ENCODE results near the gene SERPINA10. TPM values are rescaled to one million over a fixed set of nuclear protein-coding genes. Genes with fewer than 3 reads are reported as not detected.

The SERPINA10 gene
- total RNA-seq, 1 donor from 2014 or later, result not detected

DNA sequence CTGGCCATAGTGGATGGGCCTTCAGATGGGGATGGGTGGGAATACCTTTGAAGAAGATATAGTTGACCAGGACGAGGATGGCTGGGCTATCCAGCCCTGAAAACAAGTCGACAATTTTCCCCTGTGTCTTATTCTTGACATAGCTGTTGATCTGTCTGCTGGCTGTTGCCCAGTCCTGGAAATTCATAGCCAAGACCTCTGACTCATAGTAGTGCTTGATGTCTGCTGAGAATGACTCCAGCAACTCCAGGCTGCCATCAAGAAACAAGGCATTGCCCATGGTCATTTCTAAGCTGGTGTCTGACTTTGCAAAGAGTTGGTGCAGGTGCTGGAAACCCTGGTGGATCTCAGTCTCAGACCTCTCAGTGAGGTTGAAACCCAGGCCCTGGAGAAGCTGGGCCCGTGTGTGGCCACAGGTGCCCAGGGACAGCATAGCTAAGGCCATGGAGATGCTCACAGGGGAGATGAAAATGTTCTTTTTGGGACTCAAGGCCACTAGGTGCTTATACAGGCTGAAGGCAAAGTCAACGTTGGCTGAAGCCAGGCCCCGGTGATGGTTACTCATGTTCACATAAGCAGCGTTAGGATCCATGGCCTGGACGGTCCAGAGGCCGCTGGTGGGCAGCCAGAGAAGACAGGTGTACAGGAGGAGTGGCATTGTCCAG is 21.1 kb upstream of the SERPINA10 start:
- peaks cover 23% of the 10 kb centered on the region for H3K27me3 ChIP-seq (ENCODE audit: low read depth)
- H3K4me1 ChIP-seq, result no peaks in the 10 kb centered on the region
- TF ChIP-seq, protein P1, sequence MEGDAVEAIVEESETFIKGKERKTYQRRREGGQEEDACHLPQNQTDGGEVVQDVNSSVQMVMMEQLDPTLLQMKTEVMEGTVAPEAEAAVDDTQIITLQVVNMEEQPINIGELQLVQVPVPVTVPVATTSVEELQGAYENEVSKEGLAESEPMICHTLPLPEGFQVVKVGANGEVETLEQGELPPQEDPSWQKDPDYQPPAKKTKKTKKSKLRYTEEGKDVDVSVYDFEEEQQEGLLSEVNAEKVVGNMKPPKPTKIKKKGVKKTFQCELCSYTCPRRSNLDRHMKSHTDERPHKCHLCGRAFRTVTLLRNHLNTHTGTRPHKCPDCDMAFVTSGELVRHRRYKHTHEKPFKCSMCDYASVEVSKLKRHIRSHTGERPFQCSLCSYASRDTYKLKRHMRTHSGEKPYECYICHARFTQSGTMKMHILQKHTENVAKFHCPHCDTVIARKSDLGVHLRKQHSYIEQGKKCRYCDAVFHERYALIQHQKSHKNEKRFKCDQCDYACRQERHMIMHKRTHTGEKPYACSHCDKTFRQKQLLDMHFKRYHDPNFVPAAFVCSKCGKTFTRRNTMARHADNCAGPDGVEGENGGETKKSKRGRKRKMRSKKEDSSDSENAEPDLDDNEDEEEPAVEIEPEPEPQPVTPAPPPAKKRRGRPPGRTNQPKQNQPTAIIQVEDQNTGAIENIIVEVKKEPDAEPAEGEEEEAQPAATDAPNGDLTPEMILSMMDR (IDR thresholded peaks at IDR 0.05; ENCODE audit: borderline replicate concordance), result no peak
- H3K27ac ChIP-seq (replicated peaks), result no peak overlapping the region
- no peaks in the 10 kb centered on the region for H3K36me3 ChIP-seq
- no peak overlapping the region for H3K4me3 ChIP-seq
- no peak for DNase-seq
- peaks cover 16% of the 10 kb centered on the region for H3K9me3 ChIP-seq (replicated peaks)
- intact Hi-C loops (cut with micrococcal nuclease), result no loop called here

DNA sequence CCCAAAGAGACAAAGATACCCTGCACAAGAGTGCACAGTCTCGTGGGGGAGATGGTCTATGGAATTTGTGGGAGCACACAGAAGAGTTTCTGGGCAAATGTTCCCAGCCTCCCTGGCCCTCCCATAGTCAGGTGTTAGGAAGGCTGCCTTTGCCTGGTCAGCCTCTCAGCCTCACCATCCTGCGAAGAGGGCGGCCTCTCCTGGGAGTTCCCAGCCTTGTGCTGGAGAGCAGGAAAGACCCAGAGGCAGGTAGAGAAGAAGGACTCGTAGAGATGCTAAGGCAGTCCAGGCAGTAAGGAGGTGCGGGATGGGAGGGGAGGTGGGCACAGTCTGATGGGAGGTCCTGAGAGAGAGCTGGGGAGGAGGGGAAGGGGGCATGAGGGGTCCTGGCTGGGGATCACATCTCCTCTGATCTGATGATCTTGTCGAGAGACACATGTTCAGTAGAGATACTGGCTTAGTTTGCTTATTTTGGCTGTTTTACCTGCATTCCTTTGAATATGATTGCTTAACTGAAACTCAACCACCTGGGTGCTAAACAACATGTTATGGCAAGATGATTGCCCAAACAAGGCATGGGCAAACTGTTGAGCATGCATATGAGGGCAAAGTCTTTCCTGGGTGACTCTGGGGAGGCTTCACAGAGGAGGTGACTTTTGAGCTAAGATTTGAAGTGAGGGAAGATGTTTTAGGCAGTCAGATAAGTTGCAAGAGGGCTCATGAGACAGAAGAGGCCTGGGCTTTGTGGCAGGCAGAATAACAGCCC is 19.6 kb upstream of the SERPINA10 start:
- Histone ChIP-seq H3K36me3 (no peaks in the 10 kb centered on the region), H3K4me3 (no peak overlapping the region), H3K4me1 (no peaks in the 10 kb centered on the region), H3K9me3 (replicated peaks) (peaks cover 21% of the 10 kb centered on the region), H3K27ac (replicated peaks) (no peak overlapping the region), H3K27me3 (ENCODE audit: low read depth) (peaks cover 37% of the 10 kb centered on the region)
- TF ChIP-seq, protein P1 (IDR thresholded peaks at IDR 0.05; ENCODE audit: borderline replicate concordance), result no peak
- intact Hi-C loops (cut with micrococcal nuclease), result no loop called here
- no peak for DNase-seq

DNA sequence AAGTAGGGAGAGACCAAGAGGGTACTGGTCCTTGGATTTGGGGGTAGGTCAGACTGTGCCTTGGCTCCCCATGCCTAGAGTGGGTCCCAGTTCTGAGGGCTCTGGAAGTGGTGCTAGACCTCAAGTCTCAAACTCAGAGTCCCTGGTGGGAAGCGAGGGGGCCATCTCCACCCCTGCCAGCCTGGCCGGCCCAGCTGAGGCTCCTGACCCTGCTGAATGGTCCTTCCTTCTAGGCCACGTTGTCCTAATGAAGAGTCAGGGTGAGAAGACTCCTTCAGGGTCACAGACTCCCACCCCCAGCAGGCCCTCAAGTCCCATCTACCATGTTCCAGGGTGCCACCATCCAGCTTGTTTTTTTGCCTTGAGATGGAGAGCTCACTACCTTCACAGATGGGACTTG is 17.2 kb upstream of the SERPINA10 start:
- Histone ChIP-seq H3K4me1 (no peaks in the 10 kb centered on the region), H3K27me3 (ENCODE audit: low read depth) (peaks cover 43% of the 10 kb centered on the region), H3K4me3 (no peak overlapping the region), H3K9me3 (replicated peaks) (peaks cover 23% of the 10 kb centered on the region), H3K27ac (replicated peaks) (no peak overlapping the region), H3K36me3 (no peaks in the 10 kb centered on the region)
- DNase-seq, result no peak
- intact Hi-C loops (cut with micrococcal nuclease), result no loop called here
- TF ChIP-seq, protein P1 (IDR thresholded peaks at IDR 0.05; ENCODE audit: borderline replicate concordance), result no peak

DNA sequence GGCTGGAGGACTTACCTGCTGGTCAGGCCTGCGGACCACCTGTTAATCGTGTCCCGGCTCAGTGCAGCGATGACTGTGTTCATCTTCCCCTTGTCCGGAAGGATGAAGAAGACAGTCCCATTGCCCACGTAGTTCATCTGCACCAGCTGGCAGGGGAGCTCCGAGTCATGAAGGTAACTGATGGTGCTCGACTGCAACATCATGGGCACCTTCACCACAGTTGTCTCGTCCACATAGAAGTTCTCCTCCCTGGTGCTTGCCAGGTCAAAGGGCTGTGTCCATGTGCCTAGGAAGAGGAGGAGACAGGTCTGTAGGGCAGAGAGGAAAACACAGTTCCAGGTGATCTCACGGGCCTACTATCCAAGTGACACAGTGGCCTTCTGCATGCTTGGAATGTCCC is 16.7 kb upstream of the SERPINA10 start:
- H3K4me3 ChIP-seq, result no peak overlapping the region
- no peaks in the 10 kb centered on the region for H3K36me3 ChIP-seq
- TF ChIP-seq, protein P1 (IDR thresholded peaks at IDR 0.05; ENCODE audit: borderline replicate concordance), result no peak
- no peaks in the 10 kb centered on the region for H3K4me1 ChIP-seq
- intact Hi-C loops (cut with micrococcal nuclease), result no loop called here
- no peak overlapping the region for H3K27ac ChIP-seq (replicated peaks)
- no peak for DNase-seq
- peaks cover 46% of the 10 kb centered on the region for H3K27me3 ChIP-seq (ENCODE audit: low read depth)
- H3K9me3 ChIP-seq (replicated peaks), result peaks cover 19% of the 10 kb centered on the region

DNA sequence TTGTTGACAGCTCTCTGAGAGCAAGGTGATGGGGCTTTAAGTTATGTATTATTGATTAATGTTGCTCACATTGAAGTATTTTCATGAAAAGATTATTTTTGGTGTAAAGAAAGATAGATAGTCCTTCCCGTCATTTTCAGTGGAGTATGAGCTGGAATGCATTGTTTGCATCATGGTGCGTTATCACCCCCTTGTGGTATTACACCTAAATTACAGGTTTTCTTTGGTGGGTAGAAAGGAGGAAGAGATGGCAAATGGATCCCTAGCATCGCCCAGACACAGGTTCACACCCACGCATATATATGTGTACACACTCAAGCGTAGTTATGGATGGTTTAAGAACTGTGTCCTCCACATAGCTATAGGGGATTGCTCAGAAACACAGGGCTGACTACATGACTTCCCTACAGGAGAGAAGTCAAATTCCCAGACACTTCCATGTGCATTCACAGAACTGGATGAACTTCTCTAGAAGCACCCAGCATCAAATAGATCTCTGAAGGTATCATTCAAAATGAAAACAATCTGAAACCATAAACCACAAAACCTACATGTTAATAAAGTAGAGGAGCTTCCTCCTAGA is 14.4 kb upstream of the SERPINA10 start:
- H3K27ac ChIP-seq (replicated peaks), result no peak overlapping the region

More for the DNA sequence above, 14.4 kb upstream of the SERPINA10 start:
- peaks cover 20% of the 10 kb centered on the region for H3K9me3 ChIP-seq (replicated peaks)
- DNase-seq, result no peak
- no peak overlapping the region for H3K4me3 ChIP-seq
- intact Hi-C loops (cut with micrococcal nuclease), result no loop called here
- H3K27me3 ChIP-seq (ENCODE audit: low read depth), result peaks cover 50% of the 10 kb centered on the region
- TF ChIP-seq, protein P1 (IDR thresholded peaks at IDR 0.05; ENCODE audit: borderline replicate concordance), result no peak
- H3K36me3 ChIP-seq, result no peaks in the 10 kb centered on the region
- no peaks in the 10 kb centered on the region for H3K4me1 ChIP-seq
